HepG2 (cell line): ENCODE results near the gene CLK4.

ENCODE experiments used
- EZH2 ChIP-seq: conservative IDR thresholded peaks from 2 replicates; pipeline ENCODE4 v1.6.1; 2012; ENCODE audit warnings: mild to moderate bottlenecking, low read depth, low read length, moderate library complexity
- RFX5 ChIP-seq: IDR thresholded peaks from 2 replicates; pipeline ENCODE4 v1.6.1; 2011; ENCODE audit warnings: low read depth, low read length, improper control_type of control experiment

DNA sequence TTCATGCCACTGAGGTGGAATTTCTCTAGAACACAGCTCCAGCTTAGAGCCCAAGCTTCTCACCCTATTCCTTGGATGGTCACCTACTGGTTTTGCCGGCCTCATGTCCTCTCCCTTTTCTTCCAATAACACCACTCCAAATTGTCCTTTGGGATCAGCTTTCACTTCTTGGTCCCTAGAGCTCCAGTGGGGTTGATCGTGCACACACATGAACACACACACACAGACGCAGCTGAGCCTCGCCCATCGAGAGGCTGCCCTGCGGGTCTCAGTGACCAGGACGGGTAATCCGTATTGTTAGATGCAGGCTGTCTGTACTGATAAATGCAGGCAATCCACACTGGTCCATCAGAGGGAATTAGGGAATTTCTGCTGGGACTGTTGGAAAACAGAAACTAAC is 43.6 kb downstream of the CLK4 start:
- TF ChIP-seq EZH2, result no peak
- TF ChIP-seq RFX5, result no peak
